ENCODE data around the gene KCNH2.

DNA sequence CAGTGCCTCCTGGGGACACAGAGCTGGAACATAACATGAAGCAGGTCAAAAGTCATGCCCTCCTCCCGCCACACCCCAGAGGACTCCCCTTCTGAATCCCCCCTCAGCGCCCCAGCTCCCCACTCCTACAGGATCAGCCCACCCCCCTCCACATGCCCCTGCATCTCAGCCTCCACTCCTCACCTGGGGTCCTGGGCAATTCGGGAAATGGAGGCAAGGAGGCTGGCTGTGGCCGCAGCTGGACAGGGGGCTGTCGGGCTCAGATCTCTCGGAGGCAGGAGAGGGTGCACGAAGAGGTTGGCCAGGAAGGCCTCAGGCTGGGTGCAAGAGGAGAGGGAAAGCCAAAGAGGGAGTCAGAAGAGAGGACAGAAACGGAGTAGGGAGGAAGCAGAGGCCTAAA lies 38.4 kb upstream of the KCNH2 start:
- TF ChIP-seq POLR2A (IDR thresholded peaks at IDR 0.05) = no peak
- TF ChIP-seq, protein P1, sequence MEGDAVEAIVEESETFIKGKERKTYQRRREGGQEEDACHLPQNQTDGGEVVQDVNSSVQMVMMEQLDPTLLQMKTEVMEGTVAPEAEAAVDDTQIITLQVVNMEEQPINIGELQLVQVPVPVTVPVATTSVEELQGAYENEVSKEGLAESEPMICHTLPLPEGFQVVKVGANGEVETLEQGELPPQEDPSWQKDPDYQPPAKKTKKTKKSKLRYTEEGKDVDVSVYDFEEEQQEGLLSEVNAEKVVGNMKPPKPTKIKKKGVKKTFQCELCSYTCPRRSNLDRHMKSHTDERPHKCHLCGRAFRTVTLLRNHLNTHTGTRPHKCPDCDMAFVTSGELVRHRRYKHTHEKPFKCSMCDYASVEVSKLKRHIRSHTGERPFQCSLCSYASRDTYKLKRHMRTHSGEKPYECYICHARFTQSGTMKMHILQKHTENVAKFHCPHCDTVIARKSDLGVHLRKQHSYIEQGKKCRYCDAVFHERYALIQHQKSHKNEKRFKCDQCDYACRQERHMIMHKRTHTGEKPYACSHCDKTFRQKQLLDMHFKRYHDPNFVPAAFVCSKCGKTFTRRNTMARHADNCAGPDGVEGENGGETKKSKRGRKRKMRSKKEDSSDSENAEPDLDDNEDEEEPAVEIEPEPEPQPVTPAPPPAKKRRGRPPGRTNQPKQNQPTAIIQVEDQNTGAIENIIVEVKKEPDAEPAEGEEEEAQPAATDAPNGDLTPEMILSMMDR (IDR thresholded peaks at IDR 0.05) = no peak
